CD4-positive, alpha-beta T cell treated with Interleukin-4 for 4 hours (primary cell): ENCODE data around the gene ERLEC1.
"Not testable (repeated sequence)": the region's sequence is repeated elsewhere in the genome, so short reads cannot be mapped to it uniquely, and the experiment has no call there.

ENCODE experiments used
- DNase-seq: peaks from one replicate; pipeline ENCODE4 v3.0.0-alpha.2; 2020

The ERLEC1 gene, protein sequence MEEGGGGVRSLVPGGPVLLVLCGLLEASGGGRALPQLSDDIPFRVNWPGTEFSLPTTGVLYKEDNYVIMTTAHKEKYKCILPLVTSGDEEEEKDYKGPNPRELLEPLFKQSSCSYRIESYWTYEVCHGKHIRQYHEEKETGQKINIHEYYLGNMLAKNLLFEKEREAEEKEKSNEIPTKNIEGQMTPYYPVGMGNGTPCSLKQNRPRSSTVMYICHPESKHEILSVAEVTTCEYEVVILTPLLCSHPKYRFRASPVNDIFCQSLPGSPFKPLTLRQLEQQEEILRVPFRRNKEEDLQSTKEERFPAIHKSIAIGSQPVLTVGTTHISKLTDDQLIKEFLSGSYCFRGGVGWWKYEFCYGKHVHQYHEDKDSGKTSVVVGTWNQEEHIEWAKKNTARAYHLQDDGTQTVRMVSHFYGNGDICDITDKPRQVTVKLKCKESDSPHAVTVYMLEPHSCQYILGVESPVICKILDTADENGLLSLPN

DNA sequence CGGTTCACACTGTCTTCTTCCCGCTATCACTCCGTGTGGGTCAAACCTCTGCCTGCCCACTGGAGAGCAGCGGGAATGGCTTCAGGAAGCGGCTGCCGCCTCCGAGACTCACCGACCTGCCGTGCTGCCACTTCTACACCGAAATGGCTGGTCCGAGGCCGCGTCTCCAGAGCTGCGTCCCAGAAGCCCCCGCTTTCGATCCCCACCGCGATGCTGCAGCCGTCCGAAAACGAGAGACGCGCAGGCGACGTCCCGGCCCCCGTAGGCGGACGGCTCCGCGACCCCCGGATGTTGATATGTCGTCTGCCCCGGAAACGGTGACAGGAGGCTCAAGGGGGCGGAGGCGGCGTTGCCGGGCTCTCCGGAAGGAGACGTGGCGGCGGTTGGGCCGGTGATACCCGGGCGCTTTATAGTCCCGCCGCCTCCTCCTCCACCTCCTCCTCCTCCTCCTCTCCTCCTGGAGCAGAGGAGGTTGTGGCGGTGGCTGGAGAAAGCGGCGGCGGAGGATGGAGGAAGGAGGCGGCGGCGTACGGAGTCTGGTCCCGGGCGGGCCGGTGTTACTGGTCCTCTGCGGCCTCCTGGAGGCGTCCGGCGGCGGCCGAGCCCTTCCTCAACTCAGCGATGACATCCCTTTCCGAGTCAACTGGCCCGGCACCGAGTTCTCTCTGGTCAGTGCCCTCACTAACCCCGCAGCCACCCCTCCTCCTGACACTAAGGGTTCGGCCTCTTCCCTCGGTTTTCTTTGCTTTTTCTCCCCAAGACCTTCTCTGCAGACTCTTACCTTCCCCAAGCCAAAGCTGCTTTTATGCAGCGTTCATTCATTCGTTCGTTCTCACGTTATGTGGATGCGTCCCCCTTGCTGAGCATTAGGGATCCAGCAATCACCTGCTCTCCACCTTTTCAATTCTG, at the start of gene ERLEC1, which contains the start of gene ASB3:
TSS of gene ERLEC1 (plus strand) at position 340 of the 909 bp plus-strand sequence. CDS start at position 507, 167 bp downstream.
TSS of gene ASB3 (minus strand) at position 249 of the 909 bp plus-strand sequence. CDS start 21,381 bp downstream, outside the sequence.
- peak; percentile 87 for DNase-seq

DNA sequence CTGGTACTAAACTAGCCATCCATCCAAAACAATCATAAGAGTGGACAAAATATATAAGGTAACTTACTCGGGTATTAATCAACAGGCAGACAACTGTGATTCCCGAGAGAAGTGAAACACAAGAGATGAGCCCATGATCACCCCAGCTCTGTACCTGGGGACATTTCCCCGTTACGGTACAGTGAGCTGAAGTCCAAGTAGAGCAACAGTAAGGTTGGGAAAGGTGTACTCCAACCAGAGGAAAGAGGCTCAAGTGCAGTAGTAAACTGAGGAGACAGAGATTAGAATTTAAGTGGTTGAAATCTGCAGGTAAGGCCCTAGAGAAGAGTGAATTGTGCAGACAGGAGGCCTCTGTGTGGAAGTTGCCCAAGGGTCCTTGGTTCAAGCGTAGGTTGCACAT, 49.8 kb upstream of the ERLEC1 start:
- no peak for DNase-seq

DNA sequence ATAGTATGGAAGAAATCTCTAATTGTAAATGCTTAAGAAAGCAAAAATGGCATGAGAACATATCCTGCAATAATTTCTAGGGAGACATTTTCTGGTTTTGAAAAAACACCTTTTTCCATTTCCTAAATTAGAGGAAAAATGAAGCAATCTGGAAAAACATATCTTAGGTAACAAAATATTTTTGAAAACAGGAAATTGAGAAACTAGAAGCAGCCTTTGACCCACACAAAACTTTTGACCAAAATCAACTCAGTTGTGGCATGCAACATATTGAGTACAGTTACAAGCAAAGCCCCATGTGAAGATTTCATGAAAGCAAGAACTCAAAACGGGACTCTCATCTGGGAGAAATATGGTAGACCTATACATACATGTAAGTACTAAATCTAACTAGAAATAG, 47.8 kb upstream of the ERLEC1 start:
- no peak for DNase-seq

DNA sequence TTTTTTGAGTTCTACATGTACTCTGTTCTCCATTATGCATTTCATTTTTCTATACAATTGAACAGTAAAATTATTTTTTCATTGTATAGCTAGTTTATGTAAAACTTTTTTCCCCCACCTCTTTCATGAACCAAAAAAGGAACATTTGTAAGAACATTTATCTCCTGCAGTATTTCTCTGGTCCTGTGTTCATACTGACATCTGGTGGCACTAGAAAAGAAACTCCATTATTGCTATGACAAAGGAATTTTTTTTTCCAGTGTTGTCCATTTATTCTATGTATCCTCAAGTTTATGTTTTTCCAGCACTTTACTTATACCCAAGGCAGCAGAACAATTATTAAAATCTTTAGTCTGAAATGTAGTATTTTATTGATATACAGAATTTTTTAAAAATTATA, 46.7 kb upstream of the ERLEC1 start:
- no peak for DNase-seq

DNA sequence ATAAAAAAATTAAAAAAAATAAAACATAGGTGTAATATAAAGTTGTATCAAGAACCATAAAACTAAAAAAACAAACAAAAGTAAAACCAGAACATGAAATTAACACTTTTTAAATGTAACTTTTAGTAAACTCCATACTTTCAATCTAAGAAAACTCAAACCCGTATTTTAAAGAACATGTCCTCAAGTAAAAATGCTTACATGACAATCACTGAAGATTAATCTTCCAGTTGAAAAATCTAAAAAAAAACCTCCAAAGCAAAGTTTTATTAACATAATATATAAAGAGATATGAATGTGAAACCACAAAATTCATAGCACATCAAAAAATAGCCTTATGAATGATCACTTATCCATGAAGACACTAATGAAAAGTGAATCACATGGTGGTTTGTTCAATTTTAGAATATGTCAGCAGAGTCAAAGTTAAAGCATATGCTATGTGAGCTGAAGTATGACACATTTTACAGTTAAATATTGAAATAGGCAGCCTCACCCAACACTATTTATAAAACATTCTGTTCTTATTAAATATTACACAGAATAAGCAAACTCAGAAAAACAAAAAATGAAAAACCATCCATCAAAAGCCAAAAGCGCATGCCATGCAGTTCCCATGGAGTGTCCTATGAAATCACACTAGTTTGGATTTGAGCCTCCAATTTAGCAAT, 42.3 kb upstream of the ERLEC1 start:
- DNase-seq = no peak

DNA sequence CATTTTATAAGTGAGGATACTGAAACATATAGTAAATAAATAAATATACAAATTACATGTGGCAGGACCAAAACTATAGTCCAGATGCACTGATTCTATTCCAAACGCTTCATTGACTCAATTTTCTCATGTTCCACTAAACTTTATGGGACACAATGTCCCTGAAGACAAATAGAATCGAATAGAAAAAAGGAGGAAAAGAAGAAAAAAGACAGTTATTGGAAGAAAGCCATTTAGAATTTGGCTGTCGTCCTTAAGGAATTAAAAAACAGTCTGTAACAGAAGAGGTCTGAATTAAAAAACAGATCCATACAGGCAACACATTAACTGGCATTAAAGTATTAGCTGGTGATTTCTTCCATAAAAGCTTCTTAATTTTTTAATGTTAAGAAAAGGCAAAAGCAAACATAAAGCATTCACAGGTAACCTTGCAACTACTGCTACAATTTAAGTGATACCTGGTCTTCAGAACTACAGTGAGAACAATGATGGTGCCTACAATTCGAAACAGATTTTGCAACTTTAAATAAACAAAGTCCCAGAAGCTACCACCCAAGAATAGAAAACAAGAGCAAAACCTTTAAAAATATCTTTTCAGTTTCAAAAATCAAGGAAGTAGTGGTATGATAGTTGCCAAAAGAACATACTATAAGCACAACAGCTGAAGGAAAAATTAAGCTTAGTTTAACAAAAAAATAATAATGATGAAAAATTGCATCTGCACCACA, 36.6 kb upstream of the ERLEC1 start:
- DNase-seq = no peak

DNA sequence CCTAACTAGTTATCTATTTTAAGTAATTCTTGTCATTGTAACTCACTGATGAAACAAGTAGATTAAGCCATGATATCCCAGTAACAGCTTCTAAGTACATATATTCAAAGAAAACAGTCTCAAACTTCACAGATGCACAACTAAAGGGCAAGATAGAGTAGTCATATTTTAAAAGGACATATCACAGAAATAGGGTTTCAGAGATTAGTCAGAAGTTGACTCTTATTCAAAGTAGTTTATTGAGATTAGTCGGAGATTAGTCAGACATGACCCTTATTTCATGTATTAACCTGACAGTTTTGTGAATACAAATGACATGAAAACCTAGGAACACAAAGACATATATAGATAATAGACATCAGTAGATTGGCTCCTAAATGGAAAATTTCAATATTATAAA, 35.1 kb upstream of the ERLEC1 start:
- DNase-seq = no peak

DNA sequence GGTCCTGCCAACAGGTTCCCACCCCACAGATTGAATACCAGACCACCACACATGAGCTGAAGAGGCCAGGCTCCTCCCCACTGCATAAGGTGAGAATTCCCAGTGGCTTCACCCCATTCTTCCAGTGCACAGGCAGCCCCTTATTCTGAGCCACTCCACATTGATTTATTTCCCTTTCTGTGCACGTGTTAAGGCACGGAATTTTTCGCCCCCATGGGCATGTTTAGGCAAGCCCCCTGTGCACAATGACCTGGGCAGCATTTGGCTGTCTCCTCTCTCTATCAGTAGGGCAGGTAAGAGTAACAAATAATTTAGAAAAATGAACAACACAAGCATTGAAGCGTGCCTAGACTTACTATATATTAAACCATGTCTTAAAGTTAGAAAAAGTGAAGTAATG, 34.5 kb upstream of the ERLEC1 start:
- DNase-seq = no peak

DNA sequence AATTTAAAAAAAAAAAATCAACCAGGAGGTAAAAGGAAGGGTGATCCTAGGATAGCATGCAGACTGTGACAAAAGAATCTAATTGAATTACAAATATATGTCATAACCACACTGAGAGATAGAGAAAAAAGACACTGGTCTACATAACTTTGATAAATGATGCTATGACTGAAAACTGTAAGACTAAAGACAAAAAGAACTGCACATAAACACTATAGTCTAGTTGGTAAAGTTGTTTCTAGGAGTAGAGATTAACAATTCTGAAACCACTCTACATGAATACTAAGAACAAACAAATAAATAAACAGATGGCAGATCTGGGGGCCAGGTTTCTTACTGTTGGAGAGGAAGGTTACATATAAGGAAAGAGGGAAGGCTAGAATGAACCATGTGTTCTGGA, 33.8 kb upstream of the ERLEC1 start:
- DNase-seq = no peak

DNA sequence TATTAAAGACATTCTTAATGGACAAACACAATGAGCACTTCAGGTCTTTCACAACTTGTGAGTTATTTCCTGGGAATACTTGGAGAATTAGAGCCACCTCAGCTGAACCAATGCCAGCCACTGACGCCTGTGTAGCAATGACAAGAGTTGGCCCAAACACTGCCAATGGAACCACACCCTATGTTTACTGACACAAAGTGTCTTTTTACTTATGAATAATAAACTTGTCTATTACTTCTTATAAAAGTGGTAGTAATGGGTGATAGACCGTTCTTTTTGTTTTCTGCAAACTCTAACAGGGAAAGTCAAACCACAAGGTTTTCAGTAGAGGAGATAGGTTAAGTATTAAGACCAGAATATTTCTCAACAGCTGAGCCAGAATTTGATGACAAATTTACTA, 31.7 kb upstream of the ERLEC1 start:
- no peak for DNase-seq

DNA sequence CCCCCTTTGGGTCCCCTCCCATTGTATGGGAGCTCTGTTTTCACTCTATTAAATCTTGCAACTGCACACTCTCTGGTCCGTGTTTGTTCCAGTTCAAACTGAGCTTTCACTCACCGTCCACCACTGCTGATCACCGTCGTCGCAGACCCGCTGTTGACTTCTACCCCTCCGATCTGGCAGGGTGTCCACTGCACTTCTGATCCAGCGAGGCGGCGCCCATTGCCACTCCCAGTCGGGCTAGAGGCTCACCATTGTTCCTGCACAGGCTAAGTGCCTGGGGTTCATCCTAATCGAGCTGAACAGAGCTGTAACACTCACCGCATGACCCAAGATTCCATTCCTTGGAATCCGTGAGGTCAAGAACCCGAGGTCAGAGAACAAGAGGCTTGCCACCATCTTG, 30.2 kb upstream of the ERLEC1 start:
- no peak for DNase-seq

DNA sequence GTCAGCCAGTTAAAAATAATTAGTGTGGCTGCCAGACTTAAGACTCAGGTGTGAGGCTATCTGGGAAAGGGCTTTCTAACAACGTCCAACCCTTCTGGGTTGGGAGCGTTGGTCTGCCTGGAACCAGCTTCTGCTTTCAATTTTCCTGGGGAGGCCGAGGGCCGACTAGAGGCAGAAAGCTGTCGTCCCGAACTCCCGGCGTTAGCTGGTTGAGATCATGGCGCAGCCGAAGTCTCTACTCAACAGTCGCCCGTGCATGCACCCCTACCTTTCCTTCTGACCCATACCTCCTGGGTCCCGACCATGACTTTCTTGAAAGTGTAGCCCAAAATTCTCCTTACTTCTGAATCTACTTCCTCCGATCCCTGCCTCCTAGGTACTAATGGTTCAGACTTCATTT, 29.6 kb upstream of the ERLEC1 start:
- not testable (repeated sequence) for DNase-seq

DNA sequence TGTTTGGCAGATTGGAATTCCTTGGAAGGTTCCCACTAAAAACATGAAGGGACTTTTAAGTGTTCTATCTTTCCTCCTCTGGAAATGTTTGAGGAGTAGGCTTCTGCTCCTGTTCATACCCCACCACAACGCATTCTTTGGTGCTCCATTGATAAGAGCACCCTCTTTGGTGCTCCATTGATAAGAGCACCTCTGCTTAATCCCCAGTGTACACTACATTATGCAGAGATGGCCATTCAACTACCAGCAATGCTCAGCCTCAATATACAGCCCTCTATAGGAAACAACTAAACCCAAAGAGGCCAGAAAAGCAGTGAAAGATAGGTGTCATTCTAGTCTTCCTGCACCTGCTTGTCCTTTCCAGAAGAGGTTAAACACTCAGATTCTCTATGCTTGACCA, 21.1 kb upstream of the ERLEC1 start:
- no peak for DNase-seq

DNA sequence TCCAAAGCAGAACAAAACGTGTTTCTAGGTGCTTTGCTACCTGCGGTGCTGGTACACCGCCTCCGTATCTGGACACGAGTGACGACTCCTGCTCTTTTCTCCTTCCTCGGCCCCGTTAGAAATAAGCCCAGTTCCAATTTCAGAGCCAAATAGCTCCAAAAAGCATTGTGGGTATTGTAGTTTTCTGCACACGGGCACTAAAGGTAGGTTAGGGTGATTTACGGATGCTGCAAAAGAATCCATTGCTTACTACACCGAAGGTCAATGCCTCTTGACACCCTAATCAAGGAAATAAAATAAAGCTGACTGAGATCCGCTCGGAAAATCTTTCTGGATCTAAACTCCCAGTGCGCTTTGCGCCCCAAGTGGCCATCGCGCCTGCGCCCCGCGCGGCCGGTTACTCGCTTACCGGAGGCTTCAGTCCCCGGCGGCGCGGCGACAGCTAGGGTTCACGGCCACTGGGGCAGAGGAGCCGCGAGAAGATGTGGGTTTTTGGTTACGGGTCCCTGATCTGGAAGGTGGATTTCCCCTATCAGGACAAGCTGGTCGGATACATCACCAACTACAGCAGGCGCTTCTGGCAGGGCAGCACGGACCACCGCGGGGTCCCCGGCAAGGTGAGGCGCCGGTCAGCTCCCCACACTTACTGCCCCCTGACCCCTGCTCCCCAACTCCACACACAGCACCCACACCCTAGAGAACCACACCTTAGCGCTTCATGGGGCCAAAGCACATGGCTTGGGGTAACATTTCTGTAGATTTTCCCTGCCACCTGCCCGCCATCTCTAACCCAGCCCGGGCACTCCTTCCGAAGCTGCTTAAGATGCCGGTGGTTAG, 19.2 kb upstream of the ERLEC1 start, which contains the start of gene CHAC2:
TSS of gene CHAC2 (plus strand) at position 400 of the 837 bp plus-strand sequence. CDS start at position 483, 83 bp downstream.
- DNase-seq = peak; percentile 77

DNA sequence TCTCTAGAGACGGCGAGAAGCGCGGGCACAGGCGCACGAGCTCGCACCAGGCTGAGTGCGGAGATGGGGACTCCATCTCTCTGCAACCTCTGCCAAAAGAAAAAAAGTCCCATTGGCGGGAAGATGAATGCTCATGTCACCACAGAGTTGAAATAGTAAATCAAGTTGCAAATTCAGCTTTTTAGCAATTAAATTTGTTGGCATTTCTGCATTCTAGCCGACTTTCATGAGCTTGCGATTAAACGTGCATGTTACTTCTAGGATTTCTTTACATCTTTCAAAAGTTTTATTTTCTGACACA, 18.7 kb upstream of the ERLEC1 start:
- no peak for DNase-seq

DNA sequence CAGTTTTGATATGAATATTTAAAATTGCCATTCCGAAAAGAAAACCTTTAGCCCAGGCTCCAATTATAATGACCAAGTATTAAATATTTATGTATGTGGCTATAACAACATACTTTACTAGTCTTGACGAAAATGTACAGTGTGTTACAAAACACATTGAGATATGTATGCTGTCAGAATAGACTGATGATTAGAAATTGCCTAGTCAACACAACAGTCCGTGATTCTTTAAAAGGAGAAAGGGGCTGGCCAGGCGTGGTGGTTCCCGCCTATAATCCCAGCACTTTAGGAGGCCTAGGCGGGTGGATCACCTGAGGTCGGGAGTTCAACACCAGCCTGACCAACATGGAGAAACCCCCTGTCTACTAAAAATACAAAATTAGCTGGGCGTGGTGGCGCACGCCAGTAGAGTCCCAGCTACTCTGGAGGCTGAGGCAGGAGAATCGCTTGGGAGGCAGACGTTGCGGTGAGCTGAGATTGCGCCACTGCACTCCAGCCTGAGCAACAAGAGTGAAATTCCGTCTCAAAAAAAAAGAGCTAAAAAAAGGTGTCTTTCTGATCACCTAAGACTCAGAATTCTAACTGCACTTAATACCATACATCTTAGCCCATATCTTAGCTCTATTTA, 17.4 kb upstream of the ERLEC1 start:
- DNase-seq = no peak

DNA sequence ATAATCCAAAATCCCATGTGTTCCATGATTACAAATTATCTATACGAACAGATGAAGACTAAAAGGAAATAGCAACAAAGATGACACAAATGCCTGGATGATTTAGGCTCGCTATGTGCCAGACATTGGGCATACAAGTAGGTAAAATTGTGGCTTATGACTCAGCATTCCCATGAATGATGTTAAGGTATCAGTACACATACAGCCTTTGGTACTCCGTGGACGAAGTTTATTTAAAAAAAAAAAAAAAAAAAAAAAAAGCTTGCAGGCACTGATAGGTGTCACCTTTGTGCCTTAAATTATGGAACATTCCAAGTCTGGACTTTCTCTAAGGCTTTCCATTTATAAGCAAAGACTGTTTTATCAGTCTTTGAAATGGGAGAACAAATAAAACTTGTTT, 16.6 kb upstream of the ERLEC1 start:
- peak; percentile 8 for DNase-seq

DNA sequence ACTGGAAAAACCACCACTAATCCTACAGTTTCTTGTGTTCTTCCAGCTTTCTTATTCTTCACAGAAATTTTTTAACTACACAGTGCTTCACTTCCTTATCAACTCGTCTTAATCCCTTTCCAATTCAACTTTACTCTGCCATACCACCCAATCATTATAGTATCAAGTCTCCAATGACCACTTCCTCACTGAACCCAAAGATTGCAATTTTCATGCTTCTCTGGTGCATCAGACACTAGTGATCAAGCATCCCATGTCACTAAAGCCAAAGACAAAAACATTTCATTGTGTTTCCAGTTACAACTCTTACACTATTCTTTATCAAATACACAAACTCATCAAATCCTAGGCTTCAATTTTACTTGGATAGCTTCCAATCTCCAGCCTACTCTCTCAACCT, 9.7 kb upstream of the ERLEC1 start:
- no peak for DNase-seq

DNA sequence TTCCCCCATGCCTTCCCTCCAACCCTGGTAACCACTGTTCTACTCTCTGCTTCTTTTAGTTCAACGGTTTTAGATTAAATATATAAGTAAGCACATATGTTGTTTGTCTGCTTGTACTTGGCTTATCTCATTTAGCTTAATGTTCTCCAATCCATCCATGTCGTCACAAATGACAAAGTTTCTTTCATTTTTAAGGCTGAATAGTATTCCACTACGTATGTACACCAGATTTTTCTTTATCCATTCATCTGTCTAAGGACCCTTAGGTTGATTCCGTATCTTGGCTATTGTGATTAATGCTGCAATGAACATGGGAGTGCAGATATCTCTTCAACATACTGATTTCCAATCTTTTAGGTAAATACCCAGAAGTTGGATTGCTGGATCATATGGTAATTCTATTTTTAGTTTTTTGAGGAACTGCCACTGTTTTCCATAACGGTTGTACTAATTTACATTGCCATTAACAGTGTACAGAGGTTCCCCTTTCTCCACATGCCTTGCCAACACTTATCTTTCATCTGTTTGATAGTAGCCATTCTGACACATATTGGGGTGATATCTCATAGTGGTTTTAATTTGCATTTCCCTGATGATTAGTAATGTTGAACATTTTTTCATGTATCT, 8.2 kb upstream of the ERLEC1 start:
- no peak for DNase-seq

DNA sequence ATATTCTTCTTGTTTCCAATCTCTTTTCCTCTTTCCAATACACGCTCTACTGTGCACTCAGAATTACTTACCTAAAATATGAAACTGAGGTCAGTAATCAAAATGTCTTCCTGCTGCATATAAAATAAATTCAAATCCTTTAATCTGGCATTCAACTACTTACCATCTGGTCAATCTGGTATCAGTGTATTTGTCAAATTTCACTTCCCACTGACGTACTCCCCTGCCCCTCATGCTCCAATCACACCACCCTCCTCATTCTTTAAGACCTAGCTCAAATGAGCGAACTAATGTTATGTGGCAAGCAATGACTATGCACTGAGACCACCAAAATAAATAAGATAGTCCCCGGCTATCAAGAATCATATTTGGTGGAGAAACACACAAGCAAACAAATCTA, 6.8 kb upstream of the ERLEC1 start:
- DNase-seq = no peak

DNA sequence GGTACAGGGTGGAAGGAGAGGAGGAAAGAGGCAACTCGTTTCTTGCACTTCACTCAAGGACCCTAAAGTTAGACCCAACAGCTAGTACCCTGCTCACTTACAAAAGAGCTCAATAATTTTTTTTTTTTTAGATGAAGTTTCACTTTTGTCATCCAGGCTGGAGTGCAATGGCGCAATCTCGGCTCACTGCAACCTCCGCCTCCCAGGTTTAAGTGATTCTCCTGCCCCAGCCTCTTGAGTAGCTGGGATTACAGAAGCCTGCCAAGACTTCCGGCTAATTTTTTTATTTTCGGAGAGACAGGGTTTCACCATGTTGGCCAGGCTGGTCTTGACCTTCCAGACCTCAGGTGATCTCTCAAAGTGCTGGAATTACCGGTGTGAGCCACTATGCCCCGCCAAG, 4.2 kb upstream of the ERLEC1 start:
- DNase-seq = no peak
